Measurements from ENCODE around the gene ALG9.

Gene ALG9

GRCh38 chr11:111833524-111833923 is 37.9 kb downstream of the ALG9 start:
- H3K27me3 ChIP-seq (ENCODE audit: insufficient read depth, poor library complexity, severe bottlenecking) = no peaks in the 10 kb centered on the region
- H3K27ac ChIP-seq (replicated peaks) = no peak overlapping the region
- no peak overlapping the region for H3K4me3 ChIP-seq (replicated peaks; ENCODE audit: insufficient read depth, low read length)
- DNase-seq (ENCODE audit: low read depth in 1 of 2, low spot score in 1 of 2) = no peak
- TF ChIP-seq, protein P1, sequence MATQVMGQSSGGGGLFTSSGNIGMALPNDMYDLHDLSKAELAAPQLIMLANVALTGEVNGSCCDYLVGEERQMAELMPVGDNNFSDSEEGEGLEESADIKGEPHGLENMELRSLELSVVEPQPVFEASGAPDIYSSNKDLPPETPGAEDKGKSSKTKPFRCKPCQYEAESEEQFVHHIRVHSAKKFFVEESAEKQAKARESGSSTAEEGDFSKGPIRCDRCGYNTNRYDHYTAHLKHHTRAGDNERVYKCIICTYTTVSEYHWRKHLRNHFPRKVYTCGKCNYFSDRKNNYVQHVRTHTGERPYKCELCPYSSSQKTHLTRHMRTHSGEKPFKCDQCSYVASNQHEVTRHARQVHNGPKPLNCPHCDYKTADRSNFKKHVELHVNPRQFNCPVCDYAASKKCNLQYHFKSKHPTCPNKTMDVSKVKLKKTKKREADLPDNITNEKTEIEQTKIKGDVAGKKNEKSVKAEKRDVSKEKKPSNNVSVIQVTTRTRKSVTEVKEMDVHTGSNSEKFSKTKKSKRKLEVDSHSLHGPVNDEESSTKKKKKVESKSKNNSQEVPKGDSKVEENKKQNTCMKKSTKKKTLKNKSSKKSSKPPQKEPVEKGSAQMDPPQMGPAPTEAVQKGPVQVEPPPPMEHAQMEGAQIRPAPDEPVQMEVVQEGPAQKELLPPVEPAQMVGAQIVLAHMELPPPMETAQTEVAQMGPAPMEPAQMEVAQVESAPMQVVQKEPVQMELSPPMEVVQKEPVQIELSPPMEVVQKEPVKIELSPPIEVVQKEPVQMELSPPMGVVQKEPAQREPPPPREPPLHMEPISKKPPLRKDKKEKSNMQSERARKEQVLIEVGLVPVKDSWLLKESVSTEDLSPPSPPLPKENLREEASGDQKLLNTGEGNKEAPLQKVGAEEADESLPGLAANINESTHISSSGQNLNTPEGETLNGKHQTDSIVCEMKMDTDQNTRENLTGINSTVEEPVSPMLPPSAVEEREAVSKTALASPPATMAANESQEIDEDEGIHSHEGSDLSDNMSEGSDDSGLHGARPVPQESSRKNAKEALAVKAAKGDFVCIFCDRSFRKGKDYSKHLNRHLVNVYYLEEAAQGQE (IDR thresholded peaks at IDR 0.05; ENCODE audit: insufficient replicate concordance, low read depth) = no peak
- TF ChIP-seq, protein P2, sequence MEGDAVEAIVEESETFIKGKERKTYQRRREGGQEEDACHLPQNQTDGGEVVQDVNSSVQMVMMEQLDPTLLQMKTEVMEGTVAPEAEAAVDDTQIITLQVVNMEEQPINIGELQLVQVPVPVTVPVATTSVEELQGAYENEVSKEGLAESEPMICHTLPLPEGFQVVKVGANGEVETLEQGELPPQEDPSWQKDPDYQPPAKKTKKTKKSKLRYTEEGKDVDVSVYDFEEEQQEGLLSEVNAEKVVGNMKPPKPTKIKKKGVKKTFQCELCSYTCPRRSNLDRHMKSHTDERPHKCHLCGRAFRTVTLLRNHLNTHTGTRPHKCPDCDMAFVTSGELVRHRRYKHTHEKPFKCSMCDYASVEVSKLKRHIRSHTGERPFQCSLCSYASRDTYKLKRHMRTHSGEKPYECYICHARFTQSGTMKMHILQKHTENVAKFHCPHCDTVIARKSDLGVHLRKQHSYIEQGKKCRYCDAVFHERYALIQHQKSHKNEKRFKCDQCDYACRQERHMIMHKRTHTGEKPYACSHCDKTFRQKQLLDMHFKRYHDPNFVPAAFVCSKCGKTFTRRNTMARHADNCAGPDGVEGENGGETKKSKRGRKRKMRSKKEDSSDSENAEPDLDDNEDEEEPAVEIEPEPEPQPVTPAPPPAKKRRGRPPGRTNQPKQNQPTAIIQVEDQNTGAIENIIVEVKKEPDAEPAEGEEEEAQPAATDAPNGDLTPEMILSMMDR (IDR thresholded peaks at IDR 0.05; ENCODE audit: insufficient read depth, low read length) = no peak
- TF ChIP-seq POLR2AphosphoS5 (IDR thresholded peaks at IDR 0.05; ENCODE audit: low read depth) (no peak), GABPA (IDR thresholded peaks at IDR 0.05; ENCODE audit: low read depth) (no peak), SPI1 (IDR thresholded peaks at IDR 0.05; ENCODE audit: borderline replicate concordance, low read depth) (no peak)

DNA sequence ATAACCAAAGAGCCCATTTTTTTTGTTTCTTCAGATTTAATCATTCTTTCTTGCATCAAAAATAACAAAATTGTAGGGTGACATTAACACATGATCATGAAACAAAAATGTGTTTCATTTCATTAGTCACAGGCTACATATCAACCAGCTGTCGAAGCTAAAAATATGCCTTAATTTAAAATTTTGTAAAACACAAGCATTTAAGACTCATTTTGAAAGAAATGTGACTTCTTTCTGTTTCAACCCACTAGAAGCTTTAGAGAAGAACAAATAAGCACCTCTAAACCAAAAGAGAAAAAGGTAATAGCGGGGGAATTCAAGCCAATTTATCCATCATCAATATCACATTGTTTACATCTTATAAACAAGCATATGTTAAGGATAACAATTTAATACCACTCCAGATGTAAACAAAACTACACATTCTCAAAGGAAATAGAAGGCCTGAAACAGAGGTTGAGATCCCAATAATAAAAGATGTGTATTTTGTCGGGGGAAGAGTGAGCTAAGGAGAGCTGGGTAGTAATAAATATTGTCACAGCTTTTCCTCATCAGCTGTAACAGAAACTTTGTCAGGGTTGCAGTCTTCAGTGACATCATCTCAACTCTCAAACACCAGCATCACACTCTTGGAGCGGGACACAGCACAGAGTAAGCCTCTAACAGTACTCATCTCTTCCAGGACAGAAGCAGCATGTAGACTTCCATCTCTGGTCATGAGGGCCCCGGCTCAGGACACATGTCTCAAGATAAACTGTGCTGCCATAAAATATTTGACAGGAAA is 42.0 kb downstream of the ALG9 start:
- no peak overlapping the region for H3K4me3 ChIP-seq (replicated peaks; ENCODE audit: insufficient read depth, low read length)
- no peak for DNase-seq (ENCODE audit: low read depth in 1 of 2, low spot score in 1 of 2)
- no peak overlapping the region for H3K27ac ChIP-seq (replicated peaks)
- H3K27me3 ChIP-seq (ENCODE audit: insufficient read depth, poor library complexity, severe bottlenecking) = no peaks in the 10 kb centered on the region
- no peak for TF ChIP-seq SPI1 (IDR thresholded peaks at IDR 0.05; ENCODE audit: borderline replicate concordance, low read depth)
- TF ChIP-seq POLR2AphosphoS5 (IDR thresholded peaks at IDR 0.05; ENCODE audit: low read depth) = no peak
- TF ChIP-seq, protein P1 (IDR thresholded peaks at IDR 0.05; ENCODE audit: insufficient replicate concordance, low read depth) = no peak
- TF ChIP-seq, protein P2 (IDR thresholded peaks at IDR 0.05; ENCODE audit: insufficient read depth, low read length) = no peak
- no peak for TF ChIP-seq GABPA (IDR thresholded peaks at IDR 0.05; ENCODE audit: low read depth)

DNA sequence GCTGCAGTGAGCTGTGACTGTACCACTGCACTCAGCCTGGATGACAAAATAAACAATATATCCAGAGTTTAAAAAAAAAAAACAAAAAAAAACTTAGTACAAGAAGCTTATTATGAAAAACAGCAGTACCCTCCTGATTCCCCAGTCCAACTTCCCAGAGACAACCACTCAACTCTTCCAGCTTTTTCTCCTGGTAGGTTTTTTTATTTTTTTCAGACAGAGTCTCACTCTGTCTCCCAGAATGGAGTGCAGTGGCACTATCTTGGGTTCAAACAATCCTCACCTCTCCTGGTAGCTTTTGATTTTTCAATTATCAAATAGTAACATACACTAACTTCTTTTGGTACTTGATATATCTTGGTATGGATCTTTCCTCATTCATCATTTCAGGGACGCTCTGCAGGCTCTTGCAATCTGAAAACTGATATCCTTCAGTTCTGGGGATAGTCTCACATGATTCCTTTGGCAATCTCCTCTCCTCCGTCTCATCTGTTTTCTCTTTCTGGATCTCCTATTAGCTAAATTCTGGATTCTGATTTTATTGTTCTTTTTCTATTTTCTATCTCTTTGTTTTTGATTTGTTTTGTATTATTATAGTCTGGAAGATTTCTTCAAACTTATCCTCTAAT is 44.9 kb downstream of the ALG9 start:
- TF ChIP-seq, protein P2 (IDR thresholded peaks at IDR 0.05; ENCODE audit: insufficient read depth, low read length) = no peak
- Histone ChIP-seq H3K4me3 (replicated peaks; ENCODE audit: insufficient read depth, low read length) (no peak overlapping the region), H3K27me3 (ENCODE audit: insufficient read depth, poor library complexity, severe bottlenecking) (no peaks in the 10 kb centered on the region), H3K27ac (replicated peaks) (no peak overlapping the region)
- no peak for DNase-seq (ENCODE audit: low read depth in 1 of 2, low spot score in 1 of 2)

All from HL-60 (cell line).